GM19324 (cell line): ENCODE results near the gene RPL27A.

ENCODE experiments used
- ATAC-seq: cut with Tn5 transposase; IDR thresholded peaks from one replicate; pipeline ENCODE4 v1.9.1; 2021; ENCODE audit warnings: mild to moderate bottlenecking, moderate library complexity; ENCODE audit not compliant: unreplicated experiment, low FRiP score

The RPL27A gene

DNA sequence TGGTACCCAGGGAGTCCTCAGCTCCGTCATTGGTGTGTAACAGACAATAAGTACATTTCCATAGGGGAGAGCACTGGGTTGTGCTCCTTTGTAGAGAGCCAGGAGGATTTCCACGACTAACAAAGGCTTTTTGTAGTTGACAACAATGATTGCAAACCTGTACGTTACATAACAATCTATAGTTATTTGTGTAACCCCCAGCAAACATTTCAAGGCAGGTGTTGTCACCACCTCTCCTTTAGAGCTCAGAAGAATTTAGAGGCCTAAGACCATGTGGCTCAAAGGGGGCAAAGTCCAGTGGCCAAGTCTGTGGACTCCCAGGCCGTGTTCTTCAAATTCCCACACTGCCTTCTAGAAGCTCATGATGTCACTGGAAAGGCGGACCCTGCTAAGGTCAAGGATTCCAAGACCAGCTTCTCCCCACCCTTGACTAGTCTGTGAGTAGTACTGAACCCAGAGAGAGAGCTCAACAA is 15.8 kb downstream of the RPL27A start:
- no peak for ATAC-seq

GRCh38 chr11:8698917-8699441 is 16.4 kb downstream of the RPL27A start:
- no peak for ATAC-seq

- ATAC-seq = no peak
These were observed 17.3 kb downstream of the RPL27A start for GRCh38 chr11:8699903-8700302.

GRCh38 chr11:8701891-8702597 is 19.5 kb downstream of the RPL27A start:
- no peak for ATAC-seq

GRCh38 chr11:8702598-8702915 is 20.0 kb downstream of the RPL27A start:
- ATAC-seq = no peak

- ATAC-seq = no peak
These were observed 21.5 kb downstream of the RPL27A start for GRCh38 chr11:8704136-8704535.

DNA sequence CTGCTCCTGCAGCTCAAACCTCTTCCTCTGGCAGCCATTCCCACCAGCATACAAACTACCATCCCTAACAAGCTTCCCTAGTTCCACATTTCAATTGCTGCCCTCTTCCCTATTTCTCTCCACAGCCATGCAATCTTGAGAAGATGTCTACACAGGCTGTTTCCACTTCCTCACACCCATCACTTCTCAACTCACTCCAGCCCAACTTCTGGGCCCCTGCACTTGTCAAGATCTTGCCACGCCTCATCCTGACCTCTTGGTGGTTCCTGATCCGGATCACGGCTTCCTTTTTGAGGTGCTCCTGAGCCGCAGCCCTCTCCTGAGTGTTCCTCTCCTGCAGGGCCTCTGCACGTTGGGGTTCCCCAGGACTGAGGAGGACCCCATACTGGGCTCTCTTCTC is 22.6 kb downstream of the RPL27A start:
- no peak for ATAC-seq

GRCh38 chr11:8706673-8707432 is 24.3 kb downstream of the RPL27A start:
- ATAC-seq = no peak

DNA sequence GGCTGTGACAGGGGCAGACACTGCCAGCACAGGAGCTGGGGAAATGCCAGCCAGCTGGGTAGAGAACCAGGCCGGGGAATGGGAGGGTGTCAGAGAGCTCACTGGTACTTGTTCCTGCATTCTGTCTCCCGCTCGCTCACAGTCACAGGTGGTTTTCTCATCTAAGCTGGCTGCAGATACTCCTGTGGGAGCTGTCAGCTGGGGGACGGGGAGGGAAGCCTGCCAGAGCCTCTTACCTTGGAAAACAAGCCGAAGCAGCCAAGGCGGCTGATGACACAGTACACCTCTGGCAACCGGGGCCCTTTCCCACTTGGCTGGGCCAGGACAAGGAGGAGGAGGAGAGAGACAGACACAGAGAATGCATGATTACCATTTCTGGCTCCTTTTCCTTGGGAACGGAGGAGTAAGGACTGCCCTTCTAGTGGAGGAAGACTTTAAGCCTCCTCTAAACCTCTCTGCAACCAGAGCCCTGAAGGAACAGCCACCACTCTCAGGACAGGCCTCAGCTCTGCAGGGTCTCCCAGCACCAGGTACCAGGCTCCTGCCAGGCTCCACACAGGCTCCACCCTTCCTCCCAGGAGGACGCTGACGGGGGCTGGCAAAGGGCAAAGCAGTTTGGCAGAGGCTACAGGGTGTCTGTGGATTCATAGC is 25.1 kb downstream of the RPL27A start:
- ATAC-seq = no peak

DNA sequence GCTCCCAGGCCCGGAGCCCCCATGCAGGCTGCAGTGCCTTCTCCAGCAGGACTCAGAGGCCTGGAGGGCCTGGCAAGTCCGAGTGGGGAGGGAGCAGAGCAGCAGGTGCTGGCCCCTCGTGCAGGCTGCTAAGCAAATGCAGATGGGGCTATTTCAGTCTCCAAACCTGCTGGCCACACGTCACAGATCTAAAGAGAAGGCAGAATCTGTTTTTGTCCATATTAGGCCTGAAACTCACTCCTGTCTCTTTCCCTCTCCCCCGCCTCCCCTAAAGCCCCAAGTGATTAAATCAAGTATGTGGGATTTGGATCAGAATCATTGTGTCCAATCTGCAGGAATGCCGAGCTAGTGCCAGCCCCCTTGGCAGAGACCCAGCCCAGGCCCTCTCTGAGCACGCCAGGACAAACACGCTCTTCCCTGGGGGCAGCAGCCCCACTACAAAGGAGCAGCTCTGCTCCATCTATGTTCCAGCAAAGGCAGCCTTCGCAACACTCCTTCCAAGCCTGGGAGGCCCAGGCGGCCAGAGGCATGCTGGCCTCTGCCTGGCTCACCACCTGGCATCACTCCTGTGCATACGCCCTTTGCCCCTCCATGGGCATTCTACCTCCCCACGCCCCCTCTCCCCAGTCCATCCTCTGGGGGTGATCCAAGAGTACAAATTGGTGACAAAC is 26.5 kb downstream of the RPL27A start:
- no peak for ATAC-seq

GRCh38 chr11:8709777-8710176 is 27.2 kb downstream of the RPL27A start:
- ATAC-seq = no peak

DNA sequence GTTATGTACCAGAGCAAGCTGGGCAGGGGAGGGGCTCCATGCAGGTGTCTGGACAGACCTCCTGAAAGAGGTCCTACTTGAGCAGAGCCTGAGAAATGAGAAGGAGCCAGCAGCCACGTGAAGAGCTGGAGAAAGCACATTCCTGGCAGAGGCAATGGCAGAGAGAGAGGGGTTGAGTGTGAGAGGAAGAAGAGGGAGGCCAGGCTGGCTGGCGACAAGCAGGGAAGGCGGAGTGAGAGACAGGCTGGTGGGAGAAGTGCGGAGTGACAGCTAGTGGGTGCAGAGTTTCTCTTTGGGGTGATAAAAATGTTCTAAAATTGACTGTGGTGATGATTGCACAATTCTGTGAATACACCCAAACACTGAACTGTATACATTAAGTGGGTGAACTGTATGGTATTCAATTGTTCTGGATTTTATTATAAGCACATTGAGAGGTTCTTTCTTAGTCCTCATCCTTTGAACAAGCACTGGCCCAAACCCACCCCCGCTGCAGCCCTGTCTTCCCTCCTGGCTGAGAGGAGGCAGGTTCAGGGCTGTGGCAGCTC is 29.4 kb downstream of the RPL27A start:
- ATAC-seq = no peak

DNA sequence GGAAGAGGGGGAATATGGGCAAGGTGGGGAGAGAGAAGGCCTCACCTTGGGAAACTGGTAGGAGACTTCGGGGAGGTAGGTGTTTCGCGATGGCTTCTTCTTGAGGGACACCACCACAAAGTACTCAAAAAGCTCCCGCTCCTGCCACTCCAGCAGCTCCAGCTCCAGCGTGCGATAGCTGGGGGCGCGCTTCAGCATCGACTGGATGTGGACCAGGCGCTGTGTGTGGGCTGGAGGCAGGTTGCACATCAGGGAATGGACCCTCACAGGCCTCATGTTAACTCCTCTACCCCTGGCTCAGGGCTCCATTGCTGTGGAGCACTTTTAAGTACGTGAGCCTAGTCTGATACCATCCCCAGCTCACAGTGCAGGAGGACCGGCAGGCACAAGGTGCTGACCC is 29.9 kb downstream of the RPL27A start:
- no peak for ATAC-seq

DNA sequence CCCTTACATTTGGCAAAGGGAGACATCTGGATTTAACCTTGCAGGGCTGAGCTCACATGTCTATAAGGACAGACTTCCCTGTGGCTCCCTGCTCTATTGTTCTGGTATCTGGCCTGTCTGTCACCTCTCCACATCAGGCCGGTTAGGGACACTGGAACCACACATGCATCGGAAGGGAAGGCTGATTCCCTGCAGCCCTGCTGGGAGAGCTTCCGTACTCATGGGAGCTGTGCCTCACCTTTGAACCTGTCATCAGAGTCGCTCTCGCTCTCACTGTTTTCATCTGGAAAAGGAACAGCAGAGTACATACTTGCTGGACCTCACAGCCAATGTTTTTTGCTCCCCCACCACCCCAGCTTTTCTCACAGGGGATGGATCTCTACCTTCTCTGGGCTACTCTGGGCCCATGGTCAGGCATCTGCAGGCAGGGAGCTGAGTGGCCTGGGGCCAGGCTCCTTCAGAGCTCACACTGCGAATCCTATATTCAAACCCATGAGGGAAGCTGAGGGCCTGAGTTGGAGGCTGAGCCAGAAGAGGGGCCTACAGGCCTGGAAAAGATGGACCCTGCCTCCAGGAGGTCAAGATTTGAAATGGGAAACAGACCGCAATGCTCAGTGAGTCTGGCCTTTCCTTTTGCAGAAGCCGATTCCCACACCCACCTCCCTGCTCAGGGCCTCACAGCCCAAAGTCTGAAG is 31.3 kb downstream of the RPL27A start:
- no peak for ATAC-seq

- no peak for ATAC-seq
These were observed 32.1 kb downstream of the RPL27A start for GRCh38 chr11:8714622-8715225.

DNA sequence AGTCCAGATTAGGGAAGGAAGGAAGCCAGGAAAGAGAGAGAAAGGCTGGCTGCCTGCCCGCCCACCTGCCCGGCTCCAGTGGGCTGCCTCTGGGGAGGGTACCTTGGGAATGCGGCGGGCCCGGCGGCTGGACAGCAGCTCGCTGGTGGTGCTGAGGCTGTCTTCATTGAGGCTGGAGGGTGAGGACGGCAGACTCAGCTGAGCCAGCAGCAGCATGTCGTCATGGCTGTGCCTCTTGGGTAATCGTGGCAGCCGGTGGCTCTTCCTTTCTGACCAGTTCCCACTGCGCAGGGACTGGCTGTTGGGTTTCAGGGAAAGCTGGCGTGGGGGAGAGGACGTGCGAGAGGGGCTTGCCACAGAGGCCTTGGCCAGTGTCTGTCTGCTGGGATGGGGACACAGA is 32.9 kb downstream of the RPL27A start:
- no peak for ATAC-seq

DNA sequence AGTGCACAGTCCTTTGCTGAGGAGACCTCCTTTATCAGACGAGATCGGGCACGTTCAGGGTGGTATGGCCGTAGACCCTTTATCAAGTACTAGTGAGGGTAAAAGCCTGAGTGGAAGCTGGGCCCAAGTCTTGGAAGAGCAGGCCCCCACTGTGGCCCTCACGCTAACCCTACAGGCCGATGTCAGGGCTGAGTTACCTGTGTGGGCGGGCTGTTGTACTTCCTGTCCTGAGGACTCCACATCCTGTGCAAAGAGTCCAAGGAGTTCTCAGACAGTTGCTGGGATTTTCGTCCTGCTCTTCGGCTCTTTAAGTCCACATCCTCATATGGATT is 34.9 kb downstream of the RPL27A start:
- ATAC-seq = no peak

- no peak for ATAC-seq
These were observed 35.5 kb downstream of the RPL27A start for GRCh38 chr11:8717876-8718753.

DNA sequence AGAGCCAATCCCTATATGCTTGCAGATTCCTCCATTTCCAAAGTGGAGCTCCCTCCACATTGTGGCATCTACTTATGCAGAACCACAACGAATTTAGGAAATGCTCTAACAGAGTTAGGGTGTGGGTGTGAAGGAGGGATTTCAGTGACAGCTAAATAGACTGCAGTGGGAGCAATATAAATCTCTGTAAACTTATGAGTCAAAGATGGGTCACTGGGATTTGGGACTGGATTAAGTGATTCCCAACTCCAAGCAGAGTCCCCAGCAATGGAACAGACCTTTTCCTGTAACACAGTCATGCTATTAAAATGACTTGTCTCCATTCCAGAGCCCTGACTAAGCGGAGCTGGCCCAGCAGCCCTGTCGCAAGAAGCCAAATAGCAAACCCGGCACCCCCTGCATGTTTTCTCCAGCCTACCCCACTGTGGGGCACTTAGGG is 36.6 kb downstream of the RPL27A start:
- no peak for ATAC-seq
